Head of caudate nucleus (tissue), 42 donors: ENCODE measurements around the gene ODF2.
"Not testable (repeated sequence)": the region's sequence is repeated elsewhere in the genome, so short reads cannot be mapped to it uniquely, and the experiment has no call there.

ENCODE experiments used
- DNase-seq, 42 donors: peaks; one replicate each; pipeline versions ENCODE4 v3.0.0 to v3.0.0-alpha.2; 2020 to 2021; ENCODE audit warnings: mixed read lengths in 7 of 42
- intact Hi-C: fragments of 100-400 bp; cut with DNase I; formaldehyde crosslinking; loops from one replicate; pipeline ENCODE4 v1.15.0; 2022

The ODF2 gene

GRCh38 chr9:128455849-128456612 lies at the start of gene ODF2:
TSS of gene ODF2 (plus strand) at chr9:128456006. CDS start at chr9:128456092, 86 bp downstream.
- DNase-seq, result peak; percentile 97 to 100 (median 99)
- intact Hi-C loops, result loop anchor here (10.0 kb wide), 1 partner anchor 89 kb away; no protein-coding TSS in a partner anchor

GRCh38 chr9:128406848-128407391 lies 48.9 kb upstream of the ODF2 start:
- intact Hi-C loops, result no loop called here
- DNase-seq, result peak in 3 of 42 donors; percentile 38 to 45 (median 39)

- peak; percentile 78 to 96 (median 90) for DNase-seq
- intact Hi-C loops, result loop anchor here (2.0 kb wide), 2 partner anchors 14 to 34 kb away; no protein-coding TSS in a partner anchor
Observed at GRCh38 chr9:128408963-128409431, 46.8 kb upstream of the ODF2 start.

GRCh38 chr9:128409450-128409849 lies 46.4 kb upstream of the ODF2 start:
- peak in 3 of 42 donors; percentile 14 to 53 (median 17) for DNase-seq
- intact Hi-C loops, result loop anchor here (2.0 kb wide), 2 partner anchors 15 to 35 kb away; no protein-coding TSS in a partner anchor

- peak in 32 of 42 donors; percentile 49 to 87 (median 66) for DNase-seq
- intact Hi-C loops, result loop anchor here (2.0 kb wide), 2 partner anchors 15 to 35 kb away; no protein-coding TSS in a partner anchor
Observed at GRCh38 chr9:128409978-128410377, 45.8 kb upstream of the ODF2 start.

GRCh38 chr9:128411364-128412119 lies 44.3 kb upstream of the ODF2 start:
- peak in 35 of 42 donors; percentile 44 to 86 (median 68) for DNase-seq
- intact Hi-C loops, result loop anchor here (2.0 kb wide), 1 partner anchor 47 kb away; no protein-coding TSS in a partner anchor

GRCh38 chr9:128412120-128412790 lies 43.6 kb upstream of the ODF2 start:
- intact Hi-C loops, result loop anchor here (2.0 kb wide), 1 partner anchor 47 kb away; no protein-coding TSS in a partner anchor

GRCh38 chr9:128413728-128414127 lies 42.1 kb upstream of the ODF2 start:
- not testable (repeated sequence) for DNase-seq
- intact Hi-C loops, result loop anchor here (2.0 kb wide), 1 partner anchor 49 kb away; no protein-coding TSS in a partner anchor

More at GRCh38 chr9:128412120-128412790, 43.6 kb upstream of the ODF2 start:
- DNase-seq, result peak; percentile 77 to 98 (median 93)

GRCh38 chr9:128414461-128414860 lies 41.3 kb upstream of the ODF2 start:
- intact Hi-C loops, result no loop called here
- DNase-seq, result no peak

GRCh38 chr9:128415281-128415680 lies 40.5 kb upstream of the ODF2 start:
- no peak for DNase-seq
- intact Hi-C loops, result no loop called here

GRCh38 chr9:128416014-128416413 lies 39.8 kb upstream of the ODF2 start:
- intact Hi-C loops, result no loop called here
- DNase-seq, result peak in 1 of 42 donors; percentile 51

- intact Hi-C loops, result no loop called here
- no peak for DNase-seq
Observed at GRCh38 chr9:128416432-128417019, 39.3 kb upstream of the ODF2 start.

- intact Hi-C loops, result no loop called here
- peak in 7 of 42 donors; percentile 23 to 71 (median 48) for DNase-seq
Observed at GRCh38 chr9:128419061-128419925, 36.5 kb upstream of the ODF2 start.

- DNase-seq, result peak in 37 of 42 donors; percentile 51 to 87 (median 73)
- intact Hi-C loops, result loop anchor here (10.0 kb wide), 1 partner anchor 145 kb away; the partner anchor contains the start of genes GOLGA2 and SWI5
Observed at GRCh38 chr9:128420060-128420650, 35.7 kb upstream of the ODF2 start.

- intact Hi-C loops, result loop anchor here (10.0 kb wide), 1 partner anchor 146 kb away; the partner anchor contains the start of genes GOLGA2 and SWI5
- DNase-seq, result peak in 35 of 42 donors; percentile 37 to 86 (median 62)
Observed at GRCh38 chr9:128420651-128421481, 34.9 kb upstream of the ODF2 start, which contains the start of gene CERCAM. TSS of gene CERCAM (plus strand) at chr9:128420857. CDS start at chr9:128420878, 21 bp downstream.
